Neutrophil (primary cell): ENCODE data around the gene SSR1.
"Not testable (repeated sequence)": the region's sequence is repeated elsewhere in the genome, so short reads cannot be mapped to it uniquely, and the experiment has no call there.

Source experiments
- H3K27ac ChIP-seq: fragments of 200-600 bp; sonication (generic); 2 replicates; pipeline ENCODE4 v1.5.1; 2016; ENCODE audit warnings: mild to moderate bottlenecking, moderate library complexity
- H3K27me3 ChIP-seq: fragments of 200-600 bp; sonication (generic); 2 replicates; pipeline ENCODE4 v1.6.0; 2016; ENCODE audit warnings: mild to moderate bottlenecking
- H3K36me3 ChIP-seq: fragments of 200-600 bp; sonication (generic); 2 replicates; pipeline ENCODE4 v1.5.1; 2017
- H3K4me1 ChIP-seq, 2 experiments: fragments of 200-600 bp in 1 of 2; sonication (generic) in 1 of 2; 1 replicate in 1 of 2; 2 replicates in 1 of 2; pipeline versions ENCODE4 v1.5.1 to v1.6.1; 2013 to 2016; ENCODE audit warnings: low read depth in 1 of 2, low read length in 1 of 2, mild to moderate bottlenecking in 1 of 2, moderate library complexity in 1 of 2; ENCODE audit not compliant: control insufficient read depth in 1 of 2, insufficient read depth in 1 of 2
- H3K4me3 ChIP-seq, 2 experiments: fragments of 200-600 bp in 1 of 2; sonication (generic) in 1 of 2; 1 replicate in 1 of 2; 2 replicates in 1 of 2; pipeline ENCODE4 v1.5.1; 2013 to 2016; ENCODE audit warnings: low read depth in 1 of 2, low read length in 1 of 2, mild to moderate bottlenecking in 1 of 2, moderate library complexity in 1 of 2
- H3K9me3 ChIP-seq: fragments of 200-600 bp; sonication (generic); 2 replicates; pipeline ENCODE4 v1.5.1; 2016
- CTCF ChIP-seq: fragments of 200-600 bp; sonication (generic); IDR thresholded peaks from 2 replicates; pipeline ENCODE4 v1.5.1; 2016; ENCODE audit warnings: antibody characterized with exemption

The SSR1 gene

GRCh38 chr6:7264041-7264440, 49.0 kb downstream of the SSR1 start:
- no peaks in the 10 kb centered on the region for H3K27me3 ChIP-seq
- H3K4me1 ChIP-seq: peaks cover 38 to 42% of the 10 kb centered on the region in 2 experiments
- no peaks in the 10 kb centered on the region for H3K9me3 ChIP-seq
- no peak overlapping the region for H3K4me3 ChIP-seq
- H3K36me3 ChIP-seq: no peaks in the 10 kb centered on the region
- no peak for TF ChIP-seq CTCF
- no peak overlapping the region for H3K27ac ChIP-seq

GRCh38 chr6:7263519-7263805, 49.5 kb downstream of the SSR1 start:
- Histone ChIP-seq H3K4me3 (peak overlapping the region in 1 of 2 experiments; percentile 28), H3K27ac (peak overlapping the region; percentile 93), H3K4me1 (peaks cover 38 to 42% of the 10 kb centered on the region in 2 experiments)
- H3K36me3 ChIP-seq, H3K27me3 ChIP-seq, H3K9me3 ChIP-seq: not testable (repeated sequence)

- TF ChIP-seq CTCF: no peak
- Histone ChIP-seq H3K9me3 (no peaks in the 10 kb centered on the region), H3K4me1 (peaks cover 38 to 42% of the 10 kb centered on the region in 2 experiments), H3K4me3 (peak overlapping the region in 1 of 2 experiments; percentile 28), H3K27me3 (no peaks in the 10 kb centered on the region), H3K27ac (peak overlapping the region; percentile 93), H3K36me3 (no peaks in the 10 kb centered on the region)
Measured at GRCh38 chr6:7262746-7263518, 50.1 kb downstream of the SSR1 start.

- no peaks in the 10 kb centered on the region for H3K36me3 ChIP-seq
- peak overlapping the region; percentile 93 for H3K27ac ChIP-seq
- TF ChIP-seq CTCF: no peak
- no peaks in the 10 kb centered on the region for H3K9me3 ChIP-seq
- H3K27me3 ChIP-seq: no peaks in the 10 kb centered on the region
- H3K4me3 ChIP-seq: peak overlapping the region; percentile 67 to 77
- H3K4me1 ChIP-seq: peaks cover 38 to 42% of the 10 kb centered on the region in 2 experiments
Measured at GRCh38 chr6:7261852-7262461, 51.0 kb downstream of the SSR1 start.

- H3K4me1 ChIP-seq: peaks cover 35 to 43% of the 10 kb centered on the region in 2 experiments
- peak overlapping the region; percentile 67 to 77 for H3K4me3 ChIP-seq
- no peaks in the 10 kb centered on the region for H3K36me3 ChIP-seq
- H3K9me3 ChIP-seq: no peaks in the 10 kb centered on the region
- peak; percentile 26 for TF ChIP-seq CTCF
- peak overlapping the region; percentile 93 for H3K27ac ChIP-seq
- H3K27me3 ChIP-seq: no peaks in the 10 kb centered on the region
Measured at GRCh38 chr6:7261032-7261841, 51.8 kb downstream of the SSR1 start.
